ENCODE data around the gene ZNF662. TPM values are rescaled to one million over a fixed set of nuclear protein-coding genes. Genes with fewer than 3 reads are reported as not detected.

The ZNF662 gene
- total RNA-seq, 3 donors from 2014 or later: 6.7 to 14.4 (median 13.6) TPM

DNA sequence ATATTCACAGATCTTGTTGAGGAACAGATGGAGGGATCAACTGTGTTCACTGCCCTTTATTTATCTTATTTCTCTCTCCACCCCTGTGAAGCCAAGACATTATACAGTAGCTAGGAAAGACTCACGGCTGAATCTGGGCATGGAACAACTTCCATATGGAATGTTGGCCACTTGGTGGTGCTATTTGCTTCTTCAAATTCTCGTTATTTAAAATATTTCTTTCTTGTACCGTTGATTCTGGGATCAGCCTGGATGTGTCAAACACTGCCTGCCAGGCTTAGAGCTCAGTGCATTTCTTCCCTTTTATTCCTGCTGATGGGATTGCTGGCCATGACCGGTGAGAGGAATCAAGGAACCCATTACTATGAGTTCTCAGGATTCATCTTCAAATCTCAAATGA lies 55.7 kb downstream of the ZNF662 start:
- H3K4me1 ChIP-seq (ENCODE audit: low read depth): no peaks in the 10 kb centered on the region
- no peaks in the 10 kb centered on the region for H3K9me3 ChIP-seq
- H3K36me3 ChIP-seq (ENCODE audit: low read depth): no peaks in the 10 kb centered on the region
- intact Hi-C loops (cut with DNase I, micrococcal nuclease): loop anchor here (2.0 to 10.0 kb wide), 3 partner anchors 193 to 657 kb away; no protein-coding TSS in a partner anchor
- H3K4me3 ChIP-seq: no peak overlapping the region
- ATAC-seq (peak; percentile 65), DNase-seq (peak in 1 of 3 donors; percentile 72)
- TF ChIP-seq, protein P1, sequence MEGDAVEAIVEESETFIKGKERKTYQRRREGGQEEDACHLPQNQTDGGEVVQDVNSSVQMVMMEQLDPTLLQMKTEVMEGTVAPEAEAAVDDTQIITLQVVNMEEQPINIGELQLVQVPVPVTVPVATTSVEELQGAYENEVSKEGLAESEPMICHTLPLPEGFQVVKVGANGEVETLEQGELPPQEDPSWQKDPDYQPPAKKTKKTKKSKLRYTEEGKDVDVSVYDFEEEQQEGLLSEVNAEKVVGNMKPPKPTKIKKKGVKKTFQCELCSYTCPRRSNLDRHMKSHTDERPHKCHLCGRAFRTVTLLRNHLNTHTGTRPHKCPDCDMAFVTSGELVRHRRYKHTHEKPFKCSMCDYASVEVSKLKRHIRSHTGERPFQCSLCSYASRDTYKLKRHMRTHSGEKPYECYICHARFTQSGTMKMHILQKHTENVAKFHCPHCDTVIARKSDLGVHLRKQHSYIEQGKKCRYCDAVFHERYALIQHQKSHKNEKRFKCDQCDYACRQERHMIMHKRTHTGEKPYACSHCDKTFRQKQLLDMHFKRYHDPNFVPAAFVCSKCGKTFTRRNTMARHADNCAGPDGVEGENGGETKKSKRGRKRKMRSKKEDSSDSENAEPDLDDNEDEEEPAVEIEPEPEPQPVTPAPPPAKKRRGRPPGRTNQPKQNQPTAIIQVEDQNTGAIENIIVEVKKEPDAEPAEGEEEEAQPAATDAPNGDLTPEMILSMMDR (IDR thresholded peaks at IDR 0.05): peak; percentile 27

DNA sequence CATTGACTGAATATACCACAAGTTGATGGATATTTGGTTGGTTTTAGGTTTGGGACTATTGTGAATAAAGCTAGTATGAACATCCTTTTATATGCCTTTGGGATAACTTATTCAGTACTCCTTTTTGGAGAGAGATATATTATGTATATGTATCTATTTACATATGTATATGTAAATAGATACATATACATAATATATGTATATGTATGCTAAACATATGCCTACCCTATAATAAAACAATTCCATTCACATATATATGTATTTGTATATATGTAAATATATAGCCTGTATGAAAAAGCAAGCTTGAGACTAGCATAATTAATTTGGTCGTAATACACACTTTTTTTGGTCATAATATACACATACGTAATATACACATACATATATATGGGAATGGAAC lies 57.3 kb downstream of the ZNF662 start:
- H3K4me3 ChIP-seq: no peak overlapping the region
- no peaks in the 10 kb centered on the region for H3K9me3 ChIP-seq
- H3K4me1 ChIP-seq (ENCODE audit: low read depth): no peaks in the 10 kb centered on the region
- intact Hi-C loops (cut with DNase I, micrococcal nuclease): loop anchor here (5.0 to 10.0 kb wide), 2 partner anchors 194 to 658 kb away; no protein-coding TSS in a partner anchor
- ATAC-seq: no peak
- no peak for DNase-seq
- no peaks in the 10 kb centered on the region for H3K36me3 ChIP-seq (ENCODE audit: low read depth)
- TF ChIP-seq, protein P1 (IDR thresholded peaks at IDR 0.05): no peak

DNA sequence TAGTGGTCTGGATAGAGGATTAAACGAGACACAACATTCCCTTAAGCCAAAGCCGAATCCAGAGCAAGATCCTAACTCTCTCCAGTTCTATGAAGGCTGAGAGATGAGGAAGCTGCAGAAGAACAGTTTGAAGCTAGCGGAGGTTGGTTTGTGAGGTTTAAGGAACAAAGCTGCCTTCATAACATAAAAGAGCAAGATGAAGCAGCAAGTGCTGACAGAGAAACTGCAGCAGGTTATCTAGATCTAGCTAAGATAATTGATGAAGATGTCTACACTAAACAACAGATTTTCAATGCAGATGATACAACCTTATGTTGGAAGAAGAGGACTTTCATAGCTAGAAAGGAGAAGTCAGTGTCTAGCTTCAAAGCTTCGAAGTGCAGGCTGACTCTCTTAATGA lies 58.3 kb downstream of the ZNF662 start:
- H3K4me3 ChIP-seq: no peak overlapping the region
- H3K36me3 ChIP-seq (ENCODE audit: low read depth): no peaks in the 10 kb centered on the region
- TF ChIP-seq, protein P1 (IDR thresholded peaks at IDR 0.05): no peak
- intact Hi-C loops (cut with DNase I, micrococcal nuclease): loop anchor here (5.0 to 10.0 kb wide), 2 partner anchors 193 to 659 kb away; no protein-coding TSS in a partner anchor
- DNase-seq: no peak
- no peaks in the 10 kb centered on the region for H3K9me3 ChIP-seq
- ATAC-seq: no peak
- no peaks in the 10 kb centered on the region for H3K4me1 ChIP-seq (ENCODE audit: low read depth)

Other genes starting within 250 kb of the ZNF662 start
- not detected for gene KLHL40, start 220.6 kb upstream of the ZNF662 start, total RNA-seq
- gene HHATL, start 203.3 kb upstream of the ZNF662 start, total RNA-seq: under 1 TPM in 1 of 3 donors, not detected in 2; 0.70 TPM
- 1 to 10 TPM; 2.2 to 3.3 (median 3.0) TPM for gene CCDC13, start 132.9 kb upstream of the ZNF662 start, total RNA-seq
- gene HIGD1A, start 101.7 kb upstream of the ZNF662 start, total RNA-seq: 100 to 1,000 TPM; 174 to 468 (median 368) TPM
- 10 to 100 TPM in 2 of 3 donors, 1 to 10 TPM in 1; 4.7 to 13.1 (median 10.4) TPM for gene ACKR2, start 96.7 kb upstream of the ZNF662 start, total RNA-seq
- not detected for gene CYP8B1, start 30.3 kb upstream of the ZNF662 start, total RNA-seq
- 10 to 100 TPM in 1 of 3 donors, 1 to 10 TPM in 2; 1.2 to 10.0 (median 3.6) TPM for gene GASK1A, start 73.2 kb downstream of the ZNF662 start, total RNA-seq
- 10 to 100 TPM in 1 of 3 donors, 1 to 10 TPM in 2; 2.8 to 12.6 (median 4.9) TPM for gene POMGNT2, start 199.9 kb downstream of the ZNF662 start, total RNA-seq

All from mucosa of descending colon (tissue), 3 donors.